Measurements from ENCODE around the gene MYO3B.

The MYO3B gene

DNA sequence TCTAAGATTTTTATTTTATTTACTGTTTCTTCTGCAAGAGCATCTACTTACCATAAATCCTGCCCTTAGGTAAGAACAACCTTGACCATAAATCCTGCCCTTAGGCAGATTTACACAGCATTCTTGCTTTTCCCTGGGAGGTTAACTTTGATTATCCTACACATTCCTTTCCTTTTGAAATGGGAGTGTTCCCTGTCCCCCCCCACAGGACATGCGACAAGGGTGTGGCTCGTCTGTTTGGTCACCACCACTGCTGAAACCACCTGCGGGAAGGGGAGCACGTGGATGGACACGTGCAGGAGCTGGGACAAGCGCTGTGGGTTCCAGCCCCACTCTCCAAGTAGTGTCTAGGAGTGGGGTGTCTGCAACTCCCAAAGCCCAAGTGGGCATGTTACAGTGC is 297.9 kb downstream of the MYO3B start:
- no peak for DNase-seq (ENCODE audit: low read depth)

DNA sequence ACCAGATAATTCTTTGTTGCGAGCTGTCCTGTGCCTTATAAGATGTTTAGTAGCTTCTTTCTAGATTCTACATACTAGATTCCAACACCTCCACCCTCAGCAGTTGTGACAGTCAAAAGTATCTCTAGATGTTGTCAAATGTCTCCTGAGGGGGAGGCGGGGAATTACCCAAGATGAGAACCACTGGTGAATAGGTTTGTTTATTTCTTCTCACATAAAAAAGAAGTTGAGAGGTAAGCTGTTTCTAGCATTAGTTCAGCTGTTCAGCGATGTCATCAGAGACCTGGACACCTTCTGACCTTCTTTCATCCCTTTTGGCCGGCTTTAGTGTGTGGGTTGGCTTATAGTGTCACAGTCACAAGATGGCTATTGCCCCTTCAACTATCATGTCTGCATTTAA is 299.7 kb downstream of the MYO3B start:
- DNase-seq (ENCODE audit: low read depth), result no peak

DNA sequence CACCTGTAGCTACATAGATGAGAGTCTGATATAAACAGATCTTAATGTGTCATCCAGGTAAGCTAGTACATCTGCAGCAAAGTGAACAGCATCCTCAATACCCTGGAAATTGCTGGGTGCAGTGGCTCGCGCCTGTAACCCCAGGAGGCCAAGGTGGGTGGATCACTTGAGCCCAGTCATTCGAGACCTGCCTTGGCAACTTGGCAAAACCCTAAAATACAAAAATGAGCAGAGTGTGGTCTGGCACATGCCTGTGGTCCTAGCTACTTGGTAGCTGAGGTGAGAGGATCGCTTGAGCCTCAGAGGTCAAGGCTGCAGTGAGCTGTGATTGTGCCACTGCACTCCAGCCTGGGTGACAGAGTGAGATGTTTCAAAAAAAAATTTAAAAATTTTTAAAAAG is 303.3 kb downstream of the MYO3B start:
- DNase-seq (ENCODE audit: low read depth), result no peak

DNA sequence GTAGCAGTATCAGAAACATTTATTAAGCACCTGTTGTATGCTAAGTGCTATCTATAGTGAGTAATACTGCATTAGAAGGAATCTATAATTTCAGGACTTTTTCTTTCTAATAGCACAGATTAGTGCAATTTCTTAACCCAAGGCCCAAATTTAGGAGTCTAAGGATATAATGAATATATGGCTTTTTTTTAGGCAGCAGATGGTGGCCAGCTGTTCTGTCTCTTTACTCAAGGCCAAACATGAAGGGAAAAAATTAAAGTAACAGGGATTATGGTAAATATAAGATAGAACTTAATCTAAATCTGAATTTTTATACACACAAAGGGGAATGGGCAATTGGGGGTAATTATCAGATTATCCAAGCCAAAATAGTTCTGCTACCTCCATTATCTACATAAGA is 306.6 kb downstream of the MYO3B start:
- no peak for DNase-seq (ENCODE audit: low read depth)

DNA sequence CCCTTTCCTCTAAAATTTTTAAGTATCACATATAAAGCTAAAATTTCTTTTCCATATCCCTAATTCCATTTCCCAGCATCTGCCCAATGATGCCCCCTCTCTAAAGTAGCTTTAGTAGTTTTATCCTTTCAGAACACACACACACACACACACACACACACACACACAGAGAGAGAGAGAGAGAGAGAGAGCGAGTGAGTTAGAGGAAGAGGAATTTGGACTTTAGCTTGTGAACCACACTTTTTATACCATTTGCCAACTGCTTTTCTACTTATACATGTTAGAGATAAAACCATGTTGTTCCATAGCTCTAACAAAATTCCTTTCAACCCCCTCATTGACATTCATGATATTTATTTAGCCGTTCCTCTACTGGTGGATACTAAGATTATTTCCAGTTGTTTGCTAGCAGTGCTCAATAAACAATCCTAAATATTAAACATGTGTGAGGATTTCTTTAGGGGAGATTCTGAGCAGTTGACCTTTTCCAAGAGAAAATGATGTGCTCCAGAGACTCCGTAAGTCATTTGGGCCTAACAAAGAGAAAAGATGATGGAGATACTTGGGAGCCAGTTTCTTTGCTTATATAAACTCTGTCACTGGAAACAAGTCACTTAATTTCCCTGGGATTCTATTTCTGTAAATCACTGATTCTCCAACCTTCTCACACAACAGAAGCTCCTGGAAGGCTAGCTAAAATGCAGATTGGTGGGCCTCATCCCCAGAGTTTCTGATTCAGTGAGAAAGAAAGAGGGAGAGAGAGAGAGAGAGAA is 307.5 kb downstream of the MYO3B start:
- no peak for DNase-seq (ENCODE audit: low read depth)

DNA sequence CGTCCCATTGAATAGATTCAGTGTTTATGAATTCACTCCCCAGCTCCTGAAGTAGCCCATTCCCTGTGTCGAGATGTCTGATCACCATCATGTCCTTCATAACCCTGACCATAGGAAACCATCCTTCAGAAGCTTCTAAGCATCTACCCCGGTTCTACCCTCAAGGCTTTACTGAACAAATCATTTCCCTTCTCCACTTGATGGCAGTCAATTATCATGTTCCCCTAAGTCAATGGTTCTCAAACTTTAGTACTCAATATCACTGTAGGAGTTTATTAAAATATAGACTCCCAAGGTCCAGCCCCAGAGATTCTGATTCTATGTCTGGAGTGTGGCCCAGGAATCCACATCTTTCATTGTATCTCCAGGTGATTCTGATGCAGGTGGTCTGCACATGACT is 308.8 kb downstream of the MYO3B start:
- no peak for DNase-seq (ENCODE audit: low read depth)

DNA sequence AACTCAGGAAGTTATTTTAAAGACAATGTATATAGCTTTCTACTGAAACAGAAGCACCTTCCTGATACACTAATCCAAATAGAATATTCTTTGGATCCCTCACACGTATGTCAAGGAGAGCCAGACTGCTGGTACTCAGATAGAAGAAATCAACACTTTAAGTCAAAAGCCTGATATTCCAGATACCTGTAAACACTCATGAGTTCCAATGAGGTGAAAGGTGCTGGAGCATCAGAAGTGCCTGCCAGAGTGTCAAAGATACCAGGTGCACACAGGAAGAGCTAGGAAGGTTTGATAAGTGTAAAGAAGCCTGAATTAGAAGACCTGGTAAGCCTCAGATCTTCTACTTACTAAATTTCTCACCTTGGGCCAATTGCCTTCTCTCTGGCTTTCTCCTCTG is 310.9 kb downstream of the MYO3B start:
- no peak for DNase-seq (ENCODE audit: low read depth)

DNA sequence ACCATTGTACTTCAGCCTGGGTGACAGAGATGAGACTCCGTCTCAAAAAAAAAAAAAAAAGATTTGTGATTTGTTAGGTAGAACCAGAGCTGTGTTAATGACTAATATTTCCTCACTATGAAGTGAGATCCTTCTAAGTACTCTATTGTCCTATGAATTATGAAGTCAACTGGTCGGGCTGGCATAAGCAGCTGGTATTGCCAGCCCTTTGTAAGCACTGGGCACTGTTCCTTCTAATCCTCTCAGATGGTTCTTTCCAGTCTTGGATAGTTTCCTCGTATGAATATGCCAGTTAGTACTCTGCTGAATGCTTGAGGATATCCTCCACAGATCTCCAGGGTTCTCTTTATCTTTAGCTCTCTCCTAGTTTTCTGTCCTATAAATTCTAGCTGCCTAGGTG is 314.1 kb downstream of the MYO3B start:
- DNase-seq (ENCODE audit: low read depth), result no peak

DNA sequence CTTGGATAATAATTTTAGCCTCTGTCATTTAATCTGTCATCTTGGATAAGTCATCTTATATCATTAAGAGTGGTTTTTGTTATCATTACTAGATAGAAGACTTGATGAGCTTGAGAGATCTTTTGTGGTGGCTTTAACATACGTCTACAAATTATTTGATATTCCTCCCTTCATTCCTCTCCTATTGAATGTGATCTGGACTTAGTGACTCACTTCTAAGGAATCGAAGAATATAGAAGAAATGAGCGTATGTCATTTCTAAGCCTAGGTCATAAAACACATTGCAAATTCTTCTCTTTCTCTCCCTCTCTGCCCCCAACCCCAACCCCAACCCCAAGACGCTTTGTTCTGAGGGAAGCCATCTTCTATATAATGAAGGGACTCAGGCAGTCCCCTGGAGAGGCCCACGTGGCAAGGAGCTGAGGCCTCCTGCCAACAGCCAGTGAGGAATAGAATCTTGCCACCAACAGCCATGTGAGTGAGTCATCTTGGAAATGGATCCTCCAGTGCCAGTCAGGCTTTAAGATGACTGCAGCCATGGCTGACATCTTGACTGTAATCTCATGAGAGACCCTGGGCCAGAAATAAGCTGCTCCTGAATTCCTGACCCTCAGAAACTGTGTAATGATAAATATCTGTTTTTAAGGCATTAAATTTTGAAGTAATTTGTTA is 315.6 kb downstream of the MYO3B start:
- DNase-seq (ENCODE audit: low read depth), result no peak

DNA sequence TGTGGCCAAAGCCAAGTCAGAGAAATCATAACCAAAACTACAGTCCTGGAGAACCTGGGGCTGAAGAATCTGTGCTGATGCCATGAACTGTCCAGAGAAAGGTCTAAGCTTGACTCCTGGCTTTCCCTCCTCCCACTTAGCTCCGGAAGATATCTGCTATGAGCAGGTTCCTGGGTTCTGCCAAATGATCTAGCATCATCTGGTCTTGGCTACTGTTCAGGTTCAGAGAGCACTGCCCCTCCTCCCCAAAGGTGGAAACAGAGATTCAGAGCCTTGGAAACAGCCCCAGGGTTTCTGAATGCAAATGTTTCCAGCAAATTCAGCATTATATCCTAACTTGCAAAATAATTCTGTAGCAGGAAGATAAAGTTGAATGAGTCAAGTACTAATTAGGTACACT is 317.9 kb downstream of the MYO3B start:
- no peak for DNase-seq (ENCODE audit: low read depth)

DNA sequence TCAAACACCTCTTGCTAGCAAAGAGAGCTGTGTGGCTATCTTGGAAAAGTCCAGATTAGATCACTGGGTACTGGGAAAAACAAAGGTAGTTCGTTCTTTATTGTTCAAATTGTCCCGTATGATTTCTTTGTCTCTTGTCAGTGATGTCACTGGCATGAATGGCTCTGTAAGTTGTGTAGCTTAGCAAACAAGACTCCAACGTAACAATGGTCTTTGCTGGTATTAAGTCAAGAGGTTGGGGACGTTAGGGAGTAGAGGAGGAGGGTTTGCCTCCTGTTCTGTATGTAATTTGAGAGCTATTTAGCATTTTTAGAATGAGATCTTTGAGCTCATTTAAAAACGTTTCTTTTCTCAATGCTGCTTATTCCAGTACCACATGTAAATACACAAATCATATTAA is 320.7 kb downstream of the MYO3B start:
- no peak for DNase-seq (ENCODE audit: low read depth)

DNA sequence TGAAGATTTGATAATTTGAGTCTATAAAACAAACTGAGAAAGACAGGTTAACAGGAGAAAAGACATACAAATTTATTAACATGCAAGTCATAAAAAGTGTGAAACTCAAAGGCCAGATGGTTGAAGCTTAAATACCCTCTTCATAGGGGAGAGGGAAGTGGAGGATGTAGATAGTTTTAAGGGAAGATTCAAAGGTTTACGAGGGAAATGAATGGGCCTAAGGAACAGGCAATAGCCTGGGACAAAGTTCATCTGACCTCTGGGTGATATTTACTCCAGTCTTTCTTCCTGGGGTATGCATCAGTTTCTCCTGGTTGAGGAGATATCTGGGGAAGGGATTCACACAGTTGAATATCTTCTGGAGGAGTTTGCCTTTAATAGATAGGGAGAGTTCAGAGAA is 322.2 kb downstream of the MYO3B start:
- DNase-seq (ENCODE audit: low read depth), result no peak

DNA sequence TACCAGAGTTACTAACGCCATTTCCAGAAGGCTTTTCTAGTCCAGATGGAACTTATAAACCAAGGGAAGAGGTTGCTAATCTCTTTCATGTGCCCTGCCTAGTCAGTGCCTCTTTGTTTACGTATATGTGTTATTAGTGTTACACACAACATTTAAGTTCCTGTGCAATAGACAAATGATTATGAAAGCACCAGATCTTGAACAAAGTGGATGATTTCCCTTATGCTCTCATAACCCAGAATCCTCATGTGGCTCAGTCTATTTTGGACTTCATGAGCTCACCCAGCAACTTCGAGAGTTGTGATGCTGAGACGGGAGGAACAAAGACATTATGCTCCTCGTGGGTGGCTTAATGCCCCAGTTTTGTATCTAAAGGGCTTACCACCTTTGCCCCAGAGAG is 322.8 kb downstream of the MYO3B start:
- no peak for DNase-seq (ENCODE audit: low read depth)

DNA sequence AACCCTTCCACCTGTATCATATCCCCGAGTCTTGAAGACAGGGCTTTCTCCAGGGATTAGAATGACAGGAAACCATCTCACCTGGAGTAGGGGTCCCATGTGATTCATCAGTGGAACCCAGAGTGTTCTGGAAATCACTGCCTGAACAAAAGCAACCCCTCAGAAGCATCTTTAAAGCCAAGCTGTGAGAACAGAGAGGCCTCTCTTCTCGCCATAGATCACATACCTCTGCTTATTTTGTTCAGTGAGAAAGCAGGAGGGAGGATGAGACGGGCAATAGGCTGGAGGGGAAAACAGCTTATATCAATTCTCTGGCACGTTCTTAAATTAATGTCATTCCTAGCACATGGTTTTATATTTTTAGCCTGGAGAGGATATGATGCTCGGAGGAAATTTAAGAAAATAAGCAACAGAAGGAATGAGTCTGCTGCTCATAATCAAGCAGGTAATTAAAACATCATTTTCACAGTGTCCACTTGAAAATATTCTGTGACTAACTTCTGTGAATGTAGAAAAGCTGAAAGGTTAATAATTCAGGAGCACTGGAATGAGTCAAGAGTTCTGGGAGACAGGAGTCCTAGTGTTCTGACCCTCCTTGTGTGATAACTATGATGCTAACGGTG is 323.6 kb downstream of the MYO3B start:
- no peak for DNase-seq (ENCODE audit: low read depth)

DNA sequence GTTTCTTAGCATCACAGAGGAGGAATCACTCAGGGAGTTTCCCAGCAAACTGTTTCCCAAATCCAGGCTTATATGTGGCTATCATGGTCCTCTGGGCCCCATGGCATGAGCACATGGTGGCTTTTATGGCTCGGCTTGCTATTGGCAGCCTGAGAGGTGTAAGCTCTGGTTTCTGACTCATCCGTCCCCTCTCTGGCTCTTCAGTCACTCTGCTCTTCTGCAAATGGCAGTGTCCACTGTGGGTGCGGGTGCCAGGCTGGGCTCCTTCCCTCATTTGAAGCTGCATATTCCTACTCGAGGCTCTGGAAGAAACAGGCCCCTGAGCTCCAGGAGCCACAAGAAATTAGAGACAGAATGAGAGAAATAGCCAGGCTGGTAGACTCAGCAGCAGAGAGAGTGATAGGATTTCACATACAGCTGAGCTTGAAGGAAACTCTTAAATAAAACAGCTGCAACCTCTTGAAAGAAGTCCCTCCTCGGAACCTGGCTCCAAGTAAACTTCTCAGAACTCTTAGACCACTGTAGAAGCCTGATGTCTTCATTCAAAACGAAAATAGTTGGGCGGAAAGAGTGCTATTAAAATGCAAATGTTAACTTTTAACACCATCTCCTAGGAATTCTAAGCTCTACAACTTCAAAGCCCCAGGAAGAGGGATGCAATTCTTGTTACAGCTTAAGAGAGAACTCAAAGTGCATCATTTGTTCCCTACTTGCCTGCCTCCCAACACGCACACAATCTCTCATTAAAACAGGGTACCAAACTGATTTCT is 324.6 kb downstream of the MYO3B start:
- no peak for DNase-seq (ENCODE audit: low read depth)

DNA sequence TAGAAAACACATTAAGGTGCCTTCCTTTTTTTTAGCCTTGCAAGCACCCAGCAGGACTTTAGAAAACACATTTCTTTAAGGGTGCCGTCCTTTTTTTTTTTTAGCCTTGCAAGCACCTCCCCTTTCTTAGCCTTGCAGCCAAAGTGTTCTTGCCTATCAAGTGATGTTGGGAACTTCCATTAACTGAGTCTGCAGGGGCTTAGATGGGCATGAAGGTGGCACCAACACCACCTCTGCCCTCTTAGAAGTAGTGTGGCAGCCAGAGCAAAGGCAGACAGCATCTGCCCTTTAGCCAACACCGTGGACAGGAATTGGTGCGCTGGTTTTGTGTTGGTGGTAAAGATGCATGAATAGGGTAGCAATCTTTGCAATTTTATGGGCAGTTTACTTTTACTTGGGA is 325.6 kb downstream of the MYO3B start:
- no peak for DNase-seq (ENCODE audit: low read depth)

DNA sequence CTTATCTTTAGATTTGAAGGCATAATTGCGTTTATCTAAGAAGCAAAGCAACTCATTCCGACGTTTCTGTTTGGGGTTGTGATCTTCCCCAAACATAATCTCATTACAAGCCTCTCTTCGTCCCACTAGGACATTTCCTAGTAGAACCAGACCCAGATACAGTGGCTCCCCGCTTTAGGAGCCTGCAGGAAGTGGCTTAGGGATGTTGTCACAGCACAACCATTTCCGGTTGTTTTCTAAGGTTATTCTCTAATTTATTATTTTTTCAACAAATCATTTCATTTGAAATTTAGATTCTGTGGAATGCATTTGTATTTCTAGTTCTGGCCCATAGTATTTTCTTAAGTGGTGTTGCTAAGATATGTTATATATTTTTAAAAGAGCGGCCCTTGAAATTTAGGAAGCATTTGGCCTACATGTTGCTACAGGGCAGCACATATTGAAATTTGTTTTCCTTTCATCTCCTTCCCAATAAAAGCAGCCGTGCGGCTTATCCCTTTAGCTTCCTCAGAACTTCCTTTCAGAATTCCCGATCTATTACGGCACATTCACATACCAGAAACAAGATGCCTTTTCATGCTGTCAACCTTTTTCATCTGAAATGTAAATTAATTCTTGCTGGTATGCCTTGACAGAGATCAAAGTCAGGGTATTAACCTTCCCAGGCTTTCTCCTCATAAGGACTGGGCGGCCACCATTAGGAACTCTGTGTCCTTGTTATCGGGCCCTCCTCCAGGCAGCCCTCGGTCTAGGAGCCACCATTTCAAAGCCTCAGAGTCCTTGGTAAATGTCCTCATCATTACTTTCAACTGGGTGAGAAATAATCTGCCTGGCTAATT is 326.2 kb downstream of the MYO3B start:
- DNase-seq (ENCODE audit: low read depth), result no peak

DNA sequence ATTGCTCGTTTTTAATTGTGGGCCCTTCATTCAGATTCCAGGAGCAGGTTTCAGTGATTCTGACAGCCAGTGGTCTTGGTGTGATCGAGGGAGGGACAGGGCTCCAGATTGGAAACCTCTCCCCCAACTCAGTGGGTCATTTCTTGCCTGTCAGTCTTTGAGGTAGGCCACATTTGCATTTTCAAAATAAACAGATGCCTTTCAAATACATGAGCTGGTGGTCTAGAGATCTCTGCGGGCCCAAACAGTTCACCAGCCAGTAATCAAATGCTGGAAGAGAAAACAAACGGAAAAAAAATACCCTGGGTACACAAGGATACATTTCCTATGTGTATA is 326.8 kb downstream of the MYO3B start:
- DNase-seq (ENCODE audit: low read depth), result no peak

DNA sequence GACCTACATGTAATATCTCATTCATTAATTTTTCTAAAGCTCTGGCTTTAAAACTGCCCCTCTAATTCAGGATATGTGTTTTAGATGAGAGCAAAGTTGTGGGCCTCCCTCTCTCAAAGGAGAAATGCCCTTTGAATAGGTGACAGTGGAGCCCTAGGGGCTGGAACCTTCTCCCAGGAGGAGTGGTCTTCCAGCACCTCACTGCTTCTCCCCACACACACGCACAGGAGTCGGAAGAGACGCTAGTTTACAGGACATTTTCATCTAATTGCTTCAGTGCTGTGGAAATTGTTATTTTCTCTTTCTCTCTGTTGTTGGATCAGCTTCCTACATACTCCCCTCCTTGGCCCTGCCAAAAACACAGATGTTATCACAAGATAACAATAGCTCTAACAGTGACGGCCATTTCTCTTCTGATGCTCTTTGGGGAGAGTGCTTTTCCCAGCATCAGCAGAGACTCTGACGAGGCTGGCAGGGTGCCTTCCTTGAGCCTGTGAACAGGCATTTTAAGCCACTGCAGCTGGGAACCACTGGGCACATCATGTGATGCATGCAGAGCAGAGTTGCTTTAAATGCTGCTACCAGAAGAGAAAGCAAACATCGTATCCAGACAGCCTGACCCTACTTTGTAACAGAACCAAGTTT is 327.8 kb downstream of the MYO3B start:
- no peak for DNase-seq (ENCODE audit: low read depth)

DNA sequence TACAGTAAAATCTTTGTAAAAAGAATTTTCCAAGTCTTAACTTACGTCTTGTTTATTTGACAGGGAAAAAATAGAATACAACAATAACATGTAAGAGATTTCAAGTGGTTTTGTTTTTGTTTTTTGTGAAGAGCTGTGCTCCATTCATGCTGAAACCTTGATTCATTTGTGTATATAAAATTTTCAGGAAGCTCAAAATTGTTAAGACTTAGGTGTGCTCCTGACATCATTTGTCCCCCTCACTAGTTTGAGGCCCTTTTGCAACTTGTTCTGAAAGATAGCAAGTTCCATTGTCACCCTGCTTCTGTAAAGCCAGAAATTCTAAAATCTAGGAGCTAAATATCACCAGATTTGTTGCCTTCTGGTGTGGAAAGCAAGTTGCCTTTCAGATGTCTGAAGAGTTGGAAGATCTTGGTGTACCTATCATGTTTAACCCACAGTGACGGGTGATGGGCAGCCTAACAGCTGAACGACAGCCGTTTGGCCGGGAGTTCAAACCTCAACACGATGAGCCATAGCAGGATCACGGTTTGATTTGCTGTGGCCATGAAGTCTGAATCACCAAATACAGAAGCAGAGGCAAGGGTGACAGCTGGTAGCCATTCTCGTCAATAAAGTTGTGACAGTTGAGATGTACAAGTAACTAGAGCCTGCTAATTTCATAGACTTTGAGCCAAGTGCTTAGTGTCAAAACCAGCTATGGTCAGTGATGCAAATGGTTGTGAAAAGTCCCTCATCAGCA is 331.7 kb downstream of the MYO3B start:
- DNase-seq (ENCODE audit: low read depth), result no peak

DNA sequence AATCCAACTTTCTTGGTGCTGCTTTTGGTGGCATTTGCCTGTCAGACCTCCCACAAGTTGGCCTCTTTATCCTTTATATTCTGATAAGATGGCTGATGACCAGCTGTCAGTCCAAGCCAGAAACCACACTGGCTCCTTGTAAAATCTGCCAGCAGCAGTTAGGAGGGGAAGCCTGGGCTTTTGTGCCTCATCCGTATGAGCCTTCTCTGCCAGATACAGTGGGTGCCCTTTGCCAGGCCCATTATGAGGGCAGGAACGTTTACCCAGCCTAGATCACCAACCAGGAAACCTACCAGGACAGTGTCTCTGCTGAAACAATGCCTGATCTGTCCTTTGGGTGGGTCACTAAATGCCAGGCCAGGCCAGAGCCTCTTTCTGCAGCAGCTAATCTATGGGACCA is 334.3 kb downstream of the MYO3B start:
- DNase-seq (ENCODE audit: low read depth), result no peak

Data from stimulated activated CD8-positive, alpha-beta memory T cell treated with anti-CD3 and anti-CD28 coated beads, Interleukin-15, amount 100 ng/mL, for 24 hours (primary cell).